Hematopoietic multipotent progenitor cell treated with erythropoietin and hydrocortisone succinate and interleukin-3 and kit ligand, for 6 days (in vitro differentiated cells): Measurements from ENCODE around the gene RBM44.
A peak's percentile ranks its signal among the peaks of the same experiment; 100 is the strongest.
"Not testable (repeated sequence)": the region's sequence is repeated elsewhere in the genome, so short reads cannot be mapped to it uniquely, and the experiment has no call there.

Experiments
- DNase-seq: peaks from one replicate; pipeline ENCODE4 v3.0.0-alpha.2; 2015

The RBM44 gene

DNA sequence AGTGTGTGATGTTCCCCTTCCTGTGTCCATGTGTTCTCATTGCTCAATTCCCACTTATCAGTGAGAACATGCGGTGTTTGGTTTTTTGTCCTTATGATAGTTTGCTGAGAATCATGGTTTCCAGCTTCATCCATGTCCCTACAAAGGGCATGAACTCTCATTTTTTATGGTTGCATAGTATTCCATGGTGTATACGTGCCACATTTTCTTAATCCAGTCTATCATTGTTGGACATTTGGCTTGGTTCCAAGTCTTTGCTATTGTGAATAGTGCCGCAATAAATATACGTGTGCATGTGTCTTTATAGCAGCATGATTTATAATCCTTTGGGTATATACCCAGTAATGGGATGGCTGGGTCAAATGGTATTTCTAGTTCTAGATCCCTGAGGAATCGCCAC, 14.9 kb upstream of the RBM44 start:
- DNase-seq: not testable (repeated sequence)

DNA sequence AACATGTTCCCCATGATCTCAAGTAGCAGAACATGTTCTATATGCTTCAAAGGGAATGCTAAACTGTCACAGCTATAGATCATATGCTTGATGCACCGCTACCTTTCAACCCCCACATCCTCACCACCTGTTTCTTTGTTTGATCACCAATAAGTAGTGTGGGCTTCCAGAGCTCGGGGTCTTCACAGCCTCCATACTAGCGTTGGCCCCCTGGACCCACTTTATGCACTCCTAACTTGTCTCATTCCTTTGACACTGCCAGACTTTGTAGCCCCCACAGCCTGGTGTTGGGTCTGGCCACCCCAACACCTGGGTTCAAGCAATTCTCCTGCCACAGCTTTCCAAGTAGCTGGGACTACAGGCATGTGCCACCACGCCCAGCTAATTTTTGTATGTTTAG, 11.6 kb upstream of the RBM44 start:
- DNase-seq: no peak

DNA sequence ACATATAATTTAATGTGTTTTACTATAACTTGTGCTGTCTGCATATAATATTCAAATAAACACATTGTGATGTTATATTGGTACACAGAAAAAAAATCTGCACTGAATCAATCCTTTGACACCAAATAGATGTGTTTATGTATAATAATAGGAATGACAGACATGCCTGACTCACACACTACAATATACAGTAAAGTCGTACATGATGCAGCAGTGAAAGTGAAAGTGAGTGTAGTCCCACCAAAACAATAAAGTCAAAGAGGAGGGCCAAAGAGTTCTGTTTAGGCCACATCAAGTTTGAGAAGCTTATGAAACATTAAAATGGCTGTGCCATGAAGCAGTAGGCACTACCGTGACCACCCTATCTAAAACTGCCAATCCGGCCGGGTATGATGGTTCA, 8.2 kb upstream of the RBM44 start:
- DNase-seq: no peak

DNA sequence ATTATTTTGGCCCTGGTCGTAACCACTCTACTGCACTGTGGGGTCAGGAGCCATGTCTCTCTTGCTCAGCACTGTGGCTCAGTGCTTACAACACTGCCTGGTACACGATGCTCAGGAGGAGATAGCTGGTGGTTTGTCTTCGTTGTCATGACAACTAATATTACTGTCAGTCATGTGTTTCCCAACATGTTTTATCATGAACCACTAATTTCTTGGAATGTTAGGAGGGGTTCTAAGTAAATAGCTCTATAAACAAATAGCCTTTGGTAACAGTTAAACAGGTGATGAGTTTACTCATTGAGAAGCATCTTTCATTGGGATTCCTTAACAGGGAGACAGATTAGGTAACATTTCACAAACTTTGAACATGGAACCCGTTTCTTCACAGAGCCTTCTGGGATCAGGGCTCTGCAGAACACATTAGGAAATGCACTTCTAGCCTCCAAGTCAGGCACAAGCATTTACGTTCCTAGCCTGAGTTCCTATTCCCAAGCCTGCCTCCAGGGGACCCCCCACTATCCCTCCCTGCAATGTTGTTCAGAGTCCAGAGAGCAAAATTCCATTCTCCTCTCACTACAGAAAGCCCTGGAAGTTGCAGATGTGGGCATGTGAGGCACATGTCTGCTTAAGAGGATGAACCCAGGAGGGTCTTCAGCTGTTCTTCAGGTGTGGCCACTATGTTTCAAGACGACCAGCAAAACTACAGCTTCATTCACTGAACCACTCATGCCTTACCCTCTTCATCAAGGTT, 6.4 kb upstream of the RBM44 start:
- DNase-seq: peak; percentile 16

DNA sequence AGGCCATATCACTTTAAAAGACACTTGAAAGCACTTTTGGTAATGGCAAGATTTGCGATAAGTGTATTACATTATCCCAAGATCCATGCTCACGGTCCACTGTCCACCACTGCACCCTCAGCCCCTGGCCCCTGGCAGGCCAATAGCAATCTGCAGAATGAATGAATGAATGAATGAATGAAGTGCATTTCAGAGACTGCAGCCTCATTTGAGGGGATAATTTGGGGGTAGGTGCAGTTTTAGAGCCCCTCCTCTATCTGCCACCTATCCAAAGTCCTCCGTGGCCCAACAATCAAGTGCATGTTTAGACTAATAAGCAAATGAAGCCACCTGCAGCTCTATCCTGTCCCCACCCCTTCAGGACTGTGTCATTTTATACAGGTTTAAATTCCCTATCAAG, 1.3 kb upstream of the RBM44 start:
- DNase-seq: no peak

DNA sequence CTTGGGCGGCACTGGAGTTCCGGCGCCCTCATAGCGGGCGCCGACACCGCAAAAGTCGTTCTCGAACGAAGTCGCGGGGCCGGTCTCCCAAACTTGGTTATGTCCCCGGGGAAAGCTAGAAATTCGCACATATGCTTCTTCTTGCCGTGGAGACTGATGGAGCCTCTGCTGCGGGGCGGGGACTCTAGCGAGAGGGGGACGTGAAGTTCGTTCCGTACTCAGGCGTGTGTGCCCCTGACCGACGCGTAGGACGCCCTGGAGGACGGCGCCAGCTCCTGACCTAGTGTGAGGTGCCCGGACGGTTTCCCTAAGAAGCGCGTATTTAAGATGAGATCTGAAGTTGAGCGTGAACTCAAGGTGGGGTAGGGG, 465 bp downstream of the RBM44 start:
- DNase-seq: no peak

DNA sequence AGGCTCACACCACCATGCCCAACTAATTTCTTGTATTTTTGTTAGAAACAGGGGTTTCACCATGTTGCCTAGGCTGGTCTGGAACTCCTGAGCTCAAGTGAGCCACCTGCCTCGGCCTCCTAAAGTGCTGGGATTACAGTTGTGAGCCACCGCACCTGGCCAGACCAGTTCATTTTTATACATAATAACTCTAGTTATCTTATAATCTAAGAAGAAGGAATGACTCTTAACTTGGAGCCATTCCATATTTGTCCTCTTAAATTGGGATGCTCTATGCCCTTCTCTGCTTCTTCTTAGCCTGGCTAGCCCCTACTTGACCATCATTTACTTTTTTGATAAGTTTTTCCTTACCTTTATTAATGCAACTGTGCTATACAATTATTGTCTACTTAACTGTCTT, 2.9 kb downstream of the RBM44 start:
- no peak for DNase-seq

DNA sequence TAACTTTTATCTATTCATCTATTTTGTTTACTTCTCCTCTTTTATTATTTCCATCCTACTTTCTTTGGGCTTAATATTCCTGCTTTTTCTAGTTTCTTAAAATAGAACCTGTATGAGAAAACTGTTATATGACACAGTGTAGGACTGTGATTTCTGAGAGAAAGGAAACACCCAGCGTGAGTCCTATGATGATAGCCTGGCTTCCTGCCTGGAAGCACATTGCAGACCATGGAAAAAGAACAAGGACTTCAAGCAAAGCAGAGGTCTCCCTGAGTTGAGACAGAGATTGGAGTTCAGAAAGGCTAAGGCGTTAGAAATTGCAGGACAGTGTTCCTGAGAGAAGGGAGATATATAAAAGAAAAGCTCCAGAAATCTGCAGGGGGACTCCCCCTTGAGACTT, 7.8 kb downstream of the RBM44 start:
- no peak for DNase-seq

DNA sequence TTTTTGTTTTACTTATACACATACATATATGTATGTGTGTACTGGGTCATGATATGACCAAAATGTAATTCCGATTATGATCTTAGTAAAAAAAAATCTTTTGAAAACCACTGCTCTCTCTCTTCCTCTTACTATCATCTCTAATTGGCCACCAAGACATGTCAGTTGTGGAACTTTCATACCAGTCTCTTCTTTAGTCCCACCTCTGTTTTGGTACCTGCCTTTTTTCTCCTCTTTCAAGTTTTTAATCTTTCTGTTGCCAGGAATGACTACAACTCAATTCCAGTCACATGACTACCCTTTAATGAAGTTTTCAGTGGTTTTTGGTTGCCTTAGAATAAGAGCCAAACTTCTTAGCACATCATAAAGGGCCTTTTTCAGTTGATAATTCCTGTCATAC, 17.1 kb downstream of the RBM44 start:
- DNase-seq: no peak

DNA sequence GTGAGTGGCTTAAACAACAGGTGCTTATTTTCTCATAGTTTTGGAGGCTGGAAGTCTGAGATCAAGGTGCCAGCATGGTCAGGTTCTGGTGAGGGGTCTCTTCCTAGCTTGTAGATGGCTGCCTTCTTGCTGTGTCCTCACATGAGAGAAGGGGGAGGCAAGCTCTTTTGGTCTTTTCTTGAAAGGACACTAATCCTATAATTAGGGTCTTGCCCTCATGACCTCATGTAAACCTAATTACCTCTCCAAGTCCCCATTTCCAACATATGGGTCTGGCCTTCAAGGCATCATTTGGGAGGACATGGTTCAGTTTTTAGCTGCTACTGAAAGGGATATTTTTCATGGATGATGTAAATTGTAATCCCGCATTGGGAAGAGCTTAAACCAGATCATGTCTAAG, 18.0 kb downstream of the RBM44 start:
- no peak for DNase-seq

DNA sequence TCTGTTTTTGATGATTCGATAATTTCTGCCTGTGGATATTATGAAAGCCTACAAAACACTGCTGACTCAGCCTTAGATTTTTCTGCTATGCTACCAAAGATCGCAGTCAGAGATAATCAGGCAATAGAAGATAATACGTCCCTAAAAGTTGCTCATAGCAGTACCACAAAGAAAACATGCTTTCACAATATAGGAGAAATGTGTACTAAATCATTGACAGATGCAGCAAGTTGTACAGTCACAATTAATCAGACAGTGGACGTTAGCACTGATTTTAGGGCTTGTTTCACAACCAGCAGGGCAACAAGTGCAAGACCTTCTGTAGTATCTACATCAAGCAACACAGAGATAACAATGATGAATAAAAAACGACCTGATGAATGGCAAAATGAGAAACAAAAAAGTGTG, 19.5 kb downstream of the RBM44 start:
- DNase-seq: peak; percentile 69

DNA sequence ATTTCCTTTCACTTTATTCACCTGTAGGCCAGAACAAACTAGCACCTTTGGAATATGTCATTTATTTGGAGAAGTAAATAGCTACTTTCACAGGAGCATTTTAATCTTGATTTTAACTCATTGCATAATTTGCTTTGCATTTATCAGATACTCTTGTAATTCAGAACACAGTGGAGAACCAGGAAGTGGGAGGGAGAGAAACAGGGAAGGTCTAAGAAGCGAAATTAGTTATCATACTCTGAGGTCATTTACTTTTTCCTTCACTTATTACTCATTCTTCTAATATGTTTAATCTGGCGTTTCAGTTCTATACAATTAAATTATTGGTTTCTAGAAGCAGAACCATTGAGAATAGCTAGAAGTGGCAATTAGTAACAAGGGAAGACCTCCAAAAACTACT, 20.7 kb downstream of the RBM44 start:
- peak; percentile 20 for DNase-seq

DNA sequence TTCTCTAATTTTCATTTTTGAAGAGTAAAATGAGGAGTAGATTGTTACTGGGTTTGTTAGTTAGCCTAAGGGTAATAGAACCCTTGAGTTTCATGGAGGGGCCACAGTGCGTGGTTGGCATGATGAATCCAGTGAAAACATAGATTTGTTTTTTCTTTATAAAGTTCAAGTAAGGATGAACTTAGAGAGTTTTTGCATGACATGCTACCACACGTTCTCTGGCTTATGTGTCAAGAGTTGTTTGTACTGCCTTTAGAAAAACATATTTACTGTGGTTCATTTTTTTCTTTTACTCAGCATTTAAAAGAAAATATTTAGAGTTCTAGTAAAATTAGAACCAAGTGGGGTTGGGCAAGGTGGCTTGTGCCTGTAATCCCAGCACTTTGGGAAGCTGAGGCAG, 21.8 kb downstream of the RBM44 start:
- DNase-seq: no peak

DNA sequence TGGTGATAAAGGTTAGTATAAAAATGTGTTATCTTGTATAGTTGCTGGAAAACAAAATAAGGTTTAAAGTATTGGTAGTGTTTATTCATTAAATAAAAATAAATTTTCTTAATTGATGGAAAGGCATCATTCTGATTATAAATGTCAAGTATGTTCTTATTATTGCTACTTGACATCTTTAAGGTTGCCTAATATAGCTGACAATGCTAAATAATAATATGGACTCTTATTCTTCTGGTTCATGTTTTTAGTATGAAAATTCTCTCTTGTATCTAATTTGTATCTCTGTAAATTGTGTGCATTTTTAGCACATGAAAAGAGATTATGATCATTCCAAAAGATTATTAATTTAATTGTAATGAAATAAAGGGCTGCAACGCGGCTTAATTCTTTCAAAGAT, 25.0 kb downstream of the RBM44 start:
- DNase-seq: no peak

DNA sequence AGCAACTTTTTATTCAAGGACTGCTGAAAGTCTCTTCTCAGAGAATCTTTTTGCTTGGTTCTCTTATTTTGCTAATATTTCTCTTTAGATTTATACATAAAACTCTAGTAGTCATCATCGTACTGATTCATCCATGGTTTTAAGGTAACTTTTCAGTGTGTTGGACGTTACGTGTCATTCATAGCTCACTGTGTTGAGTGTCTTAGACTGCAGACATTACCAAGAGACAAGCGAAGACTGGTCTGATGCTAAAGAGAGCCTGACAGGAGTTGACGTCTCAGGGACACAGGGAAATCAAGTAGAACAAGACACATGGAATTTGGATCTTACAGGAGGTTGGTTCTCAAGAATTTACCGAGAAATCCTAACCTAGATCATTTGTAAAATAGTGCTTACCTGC, 25.5 kb downstream of the RBM44 start:
- no peak for DNase-seq

DNA sequence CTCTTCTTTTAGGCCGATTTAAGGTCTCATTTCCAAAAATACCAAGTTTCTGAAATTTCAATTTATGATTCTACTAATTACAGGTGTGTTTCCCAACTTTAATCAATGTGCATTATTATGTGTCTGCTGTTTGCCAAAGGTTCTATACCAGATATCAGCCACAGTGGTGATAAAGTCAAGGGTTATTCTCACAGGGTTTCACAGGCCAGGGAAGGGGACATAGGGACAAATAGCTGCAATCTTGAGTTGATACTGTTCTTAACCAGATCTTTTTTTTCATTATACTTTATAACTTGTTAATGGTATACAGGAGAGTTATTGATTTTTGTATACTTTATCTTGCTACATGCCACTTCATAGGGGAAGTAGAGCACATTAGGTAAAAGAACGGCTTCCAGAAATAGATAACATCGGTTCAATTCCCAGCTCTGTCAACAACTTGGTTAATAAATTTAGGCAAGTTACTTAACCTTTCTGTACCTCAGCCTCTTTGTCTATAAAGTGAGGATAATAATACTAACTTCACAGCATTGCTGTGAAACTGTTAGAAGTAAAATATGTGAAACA, 28.9 kb downstream of the RBM44 start:
- no peak for DNase-seq

DNA sequence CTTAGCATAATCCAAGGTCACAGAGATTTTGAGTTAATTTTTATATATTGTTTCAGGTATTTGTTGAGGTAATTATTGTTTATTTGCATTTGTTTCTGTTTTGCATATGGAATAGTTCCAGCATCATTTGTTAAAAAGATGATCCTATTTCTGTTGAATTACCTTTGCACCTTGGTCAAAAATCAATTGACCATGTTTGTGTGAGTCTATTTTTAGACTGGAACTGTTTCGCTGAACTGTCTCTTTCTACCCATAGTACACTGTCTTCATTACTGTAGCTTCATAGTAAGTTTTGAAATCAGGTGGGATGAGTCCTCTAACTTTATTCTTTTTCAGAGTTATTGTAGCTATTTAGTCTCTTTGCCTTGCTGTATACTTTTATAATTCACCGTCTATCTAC, 31.9 kb downstream of the RBM44 start:
- no peak for DNase-seq

DNA sequence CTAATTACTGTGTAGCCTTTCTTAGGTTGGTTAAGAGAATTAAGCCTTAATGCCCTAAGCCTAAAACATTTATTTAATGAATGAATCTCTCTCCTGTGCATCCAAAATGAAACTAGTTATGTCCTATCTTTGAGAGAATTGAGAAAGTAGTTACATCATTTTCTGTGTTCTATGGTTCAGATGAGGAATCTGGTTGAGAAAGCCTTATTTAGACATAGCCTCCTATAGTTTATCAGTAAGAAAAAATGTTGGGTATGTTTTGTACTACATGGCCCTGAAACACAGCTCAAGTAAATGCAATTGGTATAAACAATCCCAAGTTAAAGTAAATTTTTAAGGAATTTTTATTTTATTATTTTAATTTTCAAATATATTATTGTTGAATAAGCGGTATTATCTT, 35.0 kb downstream of the RBM44 start:
- no peak for DNase-seq

DNA sequence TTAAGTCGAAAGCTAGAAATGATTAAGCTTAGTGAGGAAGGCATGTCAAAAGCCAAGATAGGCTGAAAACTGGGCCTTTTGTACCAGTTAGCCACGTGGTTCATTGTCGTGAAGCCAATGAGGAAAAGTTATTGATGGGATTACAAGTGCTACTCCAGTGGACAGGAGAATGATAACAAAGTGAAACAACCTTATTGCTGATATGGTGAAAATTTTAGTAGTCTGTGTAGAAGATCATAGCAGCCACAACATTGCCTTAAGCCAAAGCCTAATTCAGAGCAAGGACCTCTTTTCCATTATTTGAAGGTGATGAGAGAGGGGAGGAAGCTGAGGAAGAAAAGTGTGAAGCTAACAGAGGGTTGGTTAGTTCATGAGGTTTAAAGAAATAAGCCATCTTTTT, 36.8 kb downstream of the RBM44 start:
- DNase-seq: no peak

DNA sequence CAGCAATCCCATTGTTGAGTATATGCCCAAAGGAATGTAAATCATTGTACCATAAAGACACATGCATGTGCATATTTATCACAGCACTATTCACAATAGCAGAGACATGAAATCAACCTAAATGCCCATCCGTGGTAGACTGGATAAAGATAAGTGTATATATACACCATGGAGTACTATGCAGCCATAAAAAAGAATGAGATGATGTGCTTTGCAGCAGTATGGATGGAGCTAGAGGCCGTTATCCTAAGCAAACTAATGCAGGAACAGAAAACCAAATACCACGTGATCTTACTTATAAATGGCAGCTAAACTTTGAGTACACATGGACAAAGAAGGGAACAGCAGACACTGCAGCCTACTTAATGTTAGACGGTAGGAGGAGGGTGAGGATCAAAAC, 42.5 kb downstream of the RBM44 start:
- no peak for DNase-seq

DNA sequence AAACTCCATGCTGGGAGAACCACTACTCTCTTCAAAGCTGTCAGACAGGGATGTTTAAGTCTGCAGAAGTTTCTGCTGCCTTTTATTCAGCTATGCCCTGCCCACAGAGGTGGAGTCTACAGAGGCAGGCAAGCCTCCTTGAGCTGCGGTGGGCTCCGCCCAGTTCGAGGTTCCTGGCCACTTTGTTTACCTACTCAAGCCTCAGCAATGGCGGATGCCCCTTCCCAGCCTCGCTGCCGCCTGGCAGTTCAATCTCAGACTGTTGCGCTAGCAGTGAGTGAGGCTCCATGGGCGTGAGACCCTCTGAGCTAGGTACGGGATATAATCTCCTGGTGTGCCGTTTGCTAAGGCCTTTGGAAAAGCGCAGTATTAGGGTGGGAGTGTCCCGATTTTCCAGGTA, 50.4 kb downstream of the RBM44 start:
- not testable (repeated sequence) for DNase-seq

DNA sequence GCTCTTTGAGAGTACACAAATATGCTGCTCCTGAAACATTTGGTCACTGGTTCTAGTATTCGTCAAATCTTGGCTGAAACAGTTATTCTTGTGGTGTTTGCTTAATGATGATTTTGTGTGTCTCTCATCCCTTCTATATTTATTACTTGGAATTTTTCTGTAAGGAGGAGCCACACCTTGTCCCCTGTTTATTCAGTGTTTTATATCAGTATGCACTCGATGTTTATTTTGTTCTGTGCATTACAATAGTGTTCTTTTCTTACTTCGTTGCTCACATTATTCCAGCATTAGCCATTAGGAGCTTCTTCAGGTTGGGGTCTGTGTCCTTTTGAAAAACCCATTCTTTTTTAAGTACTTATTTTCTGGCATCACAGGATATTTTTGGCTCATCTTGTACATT, 55.7 kb downstream of the RBM44 start:
- DNase-seq: no peak

DNA sequence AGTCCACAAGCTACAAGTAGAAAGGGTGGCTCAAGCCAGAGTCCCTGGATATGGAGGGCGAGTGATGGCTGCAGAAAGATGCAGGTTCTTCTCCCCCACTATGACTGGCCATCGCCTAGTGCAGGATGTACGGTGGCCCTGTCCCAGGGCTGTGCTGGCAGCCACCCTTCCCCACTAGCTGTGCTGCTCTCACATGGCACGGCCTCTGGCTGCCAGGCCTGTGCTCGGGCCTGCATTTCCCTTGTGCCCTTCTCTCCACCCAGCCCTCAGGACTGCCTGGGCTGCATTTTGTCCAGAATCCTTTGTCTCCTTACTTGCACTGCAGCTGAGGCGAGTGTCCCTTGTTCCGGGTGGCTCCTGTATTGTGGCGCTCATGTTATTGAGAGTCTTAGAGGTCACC, 59.2 kb downstream of the RBM44 start:
- DNase-seq: no peak

DNA sequence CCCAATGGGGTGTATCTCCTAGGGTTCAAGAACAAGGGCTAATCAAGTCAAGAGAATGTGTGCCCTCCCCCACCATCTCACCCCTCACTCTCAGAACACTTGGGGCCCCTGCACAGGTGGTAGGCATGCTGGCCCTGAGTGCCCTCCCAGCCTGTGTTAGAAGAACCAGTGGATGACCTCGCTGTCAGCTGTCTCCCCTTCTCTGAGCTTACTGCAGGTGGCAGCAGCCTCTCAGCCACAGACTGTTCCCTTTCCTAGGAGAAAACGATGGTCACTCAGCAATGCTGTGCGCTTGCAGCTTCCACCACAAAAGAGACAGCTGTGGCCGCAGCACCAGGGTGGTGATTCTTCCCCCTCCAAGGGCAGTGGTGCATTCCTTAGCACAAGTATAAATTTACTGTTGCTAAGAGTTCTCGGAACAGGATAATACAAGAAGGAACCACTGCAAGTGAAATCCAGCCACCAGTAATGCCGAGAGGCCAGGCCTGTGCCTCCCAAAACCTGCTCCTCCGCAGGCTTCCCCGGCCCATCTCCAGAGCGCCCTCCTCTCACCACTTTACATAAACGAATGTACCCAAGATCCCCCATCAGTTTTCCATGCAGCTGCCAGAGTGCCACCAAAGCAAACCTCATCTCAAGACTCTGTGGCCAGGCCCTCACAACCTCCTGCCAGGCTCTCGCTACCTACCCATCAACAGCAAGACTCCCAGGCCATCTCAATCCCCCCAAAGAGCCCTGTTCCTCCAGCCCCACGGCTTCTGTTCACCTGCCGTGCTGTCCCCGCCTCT, 59.9 kb downstream of the RBM44 start:
- peak; percentile 88 for DNase-seq

DNA sequence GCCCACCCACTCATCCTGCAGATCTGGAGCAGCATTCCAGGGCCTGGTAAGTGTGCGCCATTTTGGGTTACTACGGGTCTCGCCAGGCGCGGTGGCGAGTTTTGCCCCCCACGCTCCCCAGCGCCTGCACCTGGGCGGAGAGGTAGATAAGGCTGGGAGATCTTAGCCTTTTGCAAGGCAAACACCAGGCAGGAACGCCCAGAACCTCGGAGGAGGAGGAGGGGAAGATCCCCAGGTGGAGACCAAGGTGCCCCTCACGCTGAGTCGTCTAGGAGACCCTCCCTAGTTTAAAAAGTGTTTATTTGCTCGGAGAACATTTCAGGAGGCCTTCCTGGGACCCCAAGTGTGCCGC, 60.5 kb downstream of the RBM44 start:
- no peak for DNase-seq
